ENCODE data around the gene WBP1.

WBP1 gene

DNA sequence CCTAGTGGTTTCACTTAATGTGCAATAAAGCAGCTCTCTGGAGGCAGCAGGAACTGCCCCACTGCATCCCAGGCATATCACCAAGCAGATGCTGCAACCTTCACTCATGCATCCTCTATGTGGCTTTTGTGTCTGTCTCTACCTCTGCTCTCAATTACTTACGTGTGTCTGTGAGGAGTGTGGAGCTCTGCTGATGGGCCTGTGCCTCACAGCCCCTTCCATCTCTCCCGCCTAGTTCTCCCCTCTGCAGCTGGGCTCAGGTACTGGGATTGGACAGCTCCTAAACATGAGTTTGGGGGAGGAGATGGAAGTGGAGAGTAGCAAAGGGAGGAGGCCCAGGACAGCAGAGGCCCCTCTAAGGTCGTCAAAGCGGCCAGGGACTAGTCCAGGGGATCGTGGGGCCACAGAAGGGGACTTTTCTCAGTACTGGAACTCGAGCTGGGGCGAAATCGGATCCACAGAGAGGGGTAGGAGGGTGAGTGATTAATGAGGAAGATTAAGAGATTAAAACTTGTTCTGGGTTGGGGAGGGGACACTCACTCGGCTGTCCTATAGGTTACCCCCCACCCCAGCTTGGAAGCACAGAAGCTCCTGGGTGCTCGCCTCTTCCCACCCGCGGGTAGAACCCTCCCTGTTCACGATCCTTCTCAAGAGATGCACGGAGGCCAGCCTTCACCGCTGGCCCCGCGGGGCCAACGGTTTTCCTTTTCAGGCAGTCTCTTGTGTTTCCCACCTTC lies 43.3 kb downstream of the WBP1 start:
- FAIRE-seq (no peak), DNase-seq (ENCODE audit: insufficient read length, low spot score) (no peak)

DNA sequence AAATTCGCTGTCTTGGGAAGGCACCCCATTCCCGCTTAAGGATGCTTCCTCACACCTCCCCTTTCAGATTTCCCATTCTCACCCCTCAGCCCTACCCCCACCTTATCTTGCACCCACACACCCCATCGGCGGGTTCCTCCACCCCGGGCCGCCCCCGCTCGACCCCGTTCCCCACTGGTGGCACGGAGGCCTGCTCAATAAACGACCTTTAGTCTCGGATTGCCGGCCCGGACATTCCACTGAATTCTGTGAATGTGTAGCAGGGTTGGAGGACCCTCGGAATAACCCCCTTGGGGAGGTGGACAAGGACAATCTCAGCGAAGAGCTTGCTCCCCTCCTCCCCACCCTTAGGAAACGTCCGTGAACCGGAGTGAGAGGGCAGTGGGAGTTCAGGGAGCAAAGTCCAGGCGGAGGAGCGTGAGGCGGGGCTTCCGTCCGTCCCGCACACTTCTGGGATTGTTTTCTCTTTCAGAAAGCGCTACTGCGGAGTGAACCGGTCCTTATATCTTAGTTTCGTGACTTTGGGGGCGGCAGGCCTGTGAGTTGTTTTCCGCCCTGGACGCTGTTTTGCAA lies 44.0 kb downstream of the WBP1 start:
- no peak for FAIRE-seq
- DNase-seq (ENCODE audit: insufficient read length, low spot score) = no peak

DNA sequence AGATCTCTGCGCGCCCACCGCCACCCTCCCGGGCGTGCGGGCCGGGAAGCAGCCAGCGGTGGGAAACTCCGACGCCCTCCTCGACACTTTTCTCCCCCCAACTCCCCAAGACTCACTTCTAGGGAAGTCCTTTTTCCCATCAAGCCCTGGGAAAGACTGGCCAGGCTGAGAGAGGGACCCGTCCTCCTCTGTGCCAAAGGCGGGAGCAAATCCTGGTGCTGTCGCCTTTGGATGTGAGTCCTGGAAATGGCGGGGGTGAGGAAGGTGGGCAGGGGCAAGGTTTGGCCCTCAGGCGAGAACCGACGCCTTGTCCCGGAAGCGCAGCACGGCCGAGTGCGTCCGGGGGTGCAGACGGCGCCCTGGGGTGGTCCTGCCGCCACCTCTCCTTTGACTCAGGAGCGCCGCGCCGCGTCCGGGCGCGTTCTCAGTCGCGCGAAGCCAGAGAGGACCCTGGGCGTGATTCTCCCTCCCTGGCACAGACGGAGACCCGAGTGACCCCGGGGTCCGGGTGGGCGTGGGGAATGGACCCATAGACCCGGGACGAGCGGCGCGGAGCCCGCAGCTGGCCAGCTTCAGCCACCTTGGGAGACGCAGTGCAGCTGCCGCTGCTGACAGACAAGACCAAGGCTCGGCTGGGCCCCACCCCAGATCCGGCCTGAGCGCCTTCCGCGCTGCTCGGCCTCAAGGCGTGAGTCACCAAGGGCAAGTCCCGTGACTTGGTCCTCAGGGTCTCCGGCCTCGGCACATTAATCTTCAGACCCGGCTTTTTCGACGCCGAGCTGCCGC lies 44.7 kb downstream of the WBP1 start:
- FAIRE-seq (peak; percentile 36), DNase-seq (ENCODE audit: insufficient read length, low spot score) (peak; percentile 93)

DNA sequence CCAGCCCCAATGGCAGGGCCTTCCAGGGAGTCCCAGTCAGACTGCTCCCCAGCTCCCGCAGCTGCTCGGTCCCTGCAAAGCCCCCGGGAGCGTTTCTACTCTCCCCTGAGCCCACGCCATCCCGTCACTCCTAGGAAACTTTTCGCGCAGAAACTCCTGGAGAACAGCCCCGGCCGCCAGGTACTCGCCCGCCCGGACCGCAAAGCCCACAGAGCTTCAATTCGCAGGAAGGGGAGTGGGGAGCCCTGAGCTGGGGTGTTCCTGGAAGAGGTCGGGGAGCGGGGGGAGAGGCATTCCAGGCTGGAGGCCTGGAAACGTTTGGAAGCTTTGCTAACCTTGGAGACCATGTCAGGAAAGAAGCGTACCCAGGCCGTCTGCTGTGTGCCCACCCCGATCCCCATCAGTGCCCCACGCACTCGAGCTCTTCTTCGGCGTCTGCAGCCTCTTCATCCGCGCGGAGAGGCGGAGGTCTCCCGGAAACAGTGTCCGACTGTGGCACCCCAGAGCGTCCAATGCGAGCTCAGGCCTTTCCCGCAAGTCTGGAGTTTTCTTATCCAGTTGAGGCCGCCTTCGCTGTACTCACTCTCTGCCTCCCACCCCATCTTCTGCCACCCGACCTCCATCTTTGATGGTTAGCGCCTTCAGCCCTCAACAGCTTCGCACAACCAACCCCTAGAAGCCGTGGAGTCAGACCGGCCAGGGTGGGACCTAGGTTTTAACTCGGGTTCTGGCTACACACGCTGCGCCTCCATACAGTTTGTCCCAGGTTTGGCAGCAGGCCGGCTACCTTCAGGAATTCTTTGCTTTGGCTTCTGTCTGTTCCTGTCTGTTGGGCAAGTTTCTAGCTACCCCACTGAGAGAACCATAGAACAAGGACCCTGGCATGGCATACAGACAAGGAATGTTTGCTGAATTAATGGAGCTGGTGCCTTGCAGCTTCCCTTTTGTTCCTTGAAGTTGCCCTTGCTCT lies 45.6 kb downstream of the WBP1 start:
- no peak for DNase-seq (ENCODE audit: insufficient read length, low spot score)

DNA sequence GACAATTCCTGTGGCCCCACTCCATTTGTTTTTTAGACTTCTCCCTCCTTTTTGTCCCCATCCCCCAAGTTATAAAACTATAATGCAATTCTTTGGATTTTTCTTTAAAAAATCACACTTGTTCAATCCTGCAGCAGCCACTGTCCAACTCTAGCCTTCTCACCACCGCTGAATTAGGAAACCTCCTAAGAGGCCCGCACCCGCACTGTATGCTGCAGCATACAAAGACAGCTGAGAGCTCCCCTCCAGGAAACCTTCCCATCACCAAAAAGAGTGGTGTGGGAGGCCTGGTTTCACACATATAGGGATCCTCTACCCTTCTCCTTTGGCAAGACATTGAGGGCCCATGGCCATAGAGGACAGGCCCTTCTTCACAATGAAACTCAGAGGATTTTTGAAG lies 46.4 kb downstream of the WBP1 start:
- DNase-seq (ENCODE audit: insufficient read length, low spot score) (no peak), FAIRE-seq (no peak)

More for the DNA sequence above, 45.6 kb downstream of the WBP1 start:
- no peak for FAIRE-seq

DNA sequence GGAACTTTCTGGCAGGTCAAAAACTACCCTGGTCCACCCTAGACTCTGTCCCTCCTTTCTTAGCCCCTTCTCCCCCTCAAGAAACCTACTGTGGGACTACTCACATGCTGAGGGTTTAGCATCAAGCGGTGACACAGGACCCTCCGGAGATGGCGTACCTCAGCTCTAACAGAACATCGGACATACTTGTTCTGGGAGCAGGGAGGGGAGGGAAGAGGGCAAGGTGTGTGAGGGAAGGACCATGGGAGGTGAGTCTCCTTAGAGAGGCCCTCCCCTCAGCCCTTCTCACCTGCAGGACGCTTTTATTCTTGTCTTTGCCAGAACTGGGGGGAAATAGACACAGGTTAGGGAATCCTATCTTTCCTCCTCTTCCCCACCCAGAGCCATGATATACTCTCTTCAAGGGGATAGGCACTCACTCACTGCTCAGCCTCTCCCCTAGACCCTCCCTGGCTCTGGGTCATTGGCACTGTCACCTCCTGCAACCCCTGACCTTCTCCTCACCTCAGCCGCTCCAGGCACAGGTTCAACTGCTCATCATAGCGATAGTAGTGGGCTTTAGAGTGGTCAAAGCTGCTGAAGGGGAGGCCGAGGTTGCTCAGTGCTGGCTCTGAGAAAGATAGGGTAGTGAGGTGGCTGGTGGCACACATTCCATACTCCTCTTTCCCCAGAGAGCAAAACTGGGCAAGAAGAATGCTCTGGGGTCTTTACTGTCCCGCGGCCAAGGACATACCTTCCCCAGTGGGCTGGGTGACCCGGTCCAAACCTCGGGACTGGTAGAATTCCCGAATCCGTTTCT lies 47.4 kb downstream of the WBP1 start:
- no peak for DNase-seq (ENCODE audit: insufficient read length, low spot score)
- no peak for FAIRE-seq

DNA sequence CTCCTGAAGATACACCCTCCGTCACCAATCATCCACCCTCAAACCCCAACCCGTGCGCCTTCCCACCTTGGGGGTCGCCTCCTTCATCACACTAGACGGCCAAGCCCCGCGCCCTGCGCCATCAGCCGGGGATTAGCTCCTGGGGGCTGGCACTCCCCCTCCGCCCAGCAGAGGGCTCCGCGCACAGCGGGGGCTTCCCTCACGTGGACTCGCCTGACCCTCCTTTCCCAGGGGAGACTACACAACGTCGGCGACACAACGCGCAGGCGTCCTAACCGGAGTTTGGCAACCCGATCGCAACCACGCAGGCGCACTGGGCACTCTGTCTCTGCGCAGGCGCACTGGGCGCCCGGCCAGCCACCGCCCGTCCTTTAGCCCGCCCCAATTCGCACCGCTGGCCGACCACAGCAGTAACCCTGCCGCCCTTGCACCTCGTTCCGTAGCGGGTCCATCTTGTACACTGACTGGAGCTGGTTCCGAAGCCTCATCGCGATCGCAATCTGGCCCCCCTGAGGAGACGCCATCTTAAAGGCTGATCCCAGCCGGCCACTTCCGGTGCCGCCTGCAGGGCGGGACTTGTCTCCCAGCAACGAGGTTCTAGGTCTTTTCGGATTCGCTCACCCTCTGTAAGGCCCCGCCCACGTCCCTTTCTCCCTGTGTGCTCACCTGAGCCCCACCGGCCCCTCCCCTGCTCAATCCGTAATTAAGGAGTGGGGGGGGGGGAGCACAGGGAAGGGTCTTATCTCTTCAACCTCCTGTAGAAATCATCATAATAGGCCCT lies 49.1 kb downstream of the WBP1 start, which contains the start of gene PCGF1:
PCGF1 (minus strand) TSS at position 551 of the 781 bp plus-strand sequence; CDS start at position 524, 27 bp downstream.
- peak; percentile 98 for DNase-seq (ENCODE audit: insufficient read length, low spot score)
- peak; percentile 93 for FAIRE-seq

DNA sequence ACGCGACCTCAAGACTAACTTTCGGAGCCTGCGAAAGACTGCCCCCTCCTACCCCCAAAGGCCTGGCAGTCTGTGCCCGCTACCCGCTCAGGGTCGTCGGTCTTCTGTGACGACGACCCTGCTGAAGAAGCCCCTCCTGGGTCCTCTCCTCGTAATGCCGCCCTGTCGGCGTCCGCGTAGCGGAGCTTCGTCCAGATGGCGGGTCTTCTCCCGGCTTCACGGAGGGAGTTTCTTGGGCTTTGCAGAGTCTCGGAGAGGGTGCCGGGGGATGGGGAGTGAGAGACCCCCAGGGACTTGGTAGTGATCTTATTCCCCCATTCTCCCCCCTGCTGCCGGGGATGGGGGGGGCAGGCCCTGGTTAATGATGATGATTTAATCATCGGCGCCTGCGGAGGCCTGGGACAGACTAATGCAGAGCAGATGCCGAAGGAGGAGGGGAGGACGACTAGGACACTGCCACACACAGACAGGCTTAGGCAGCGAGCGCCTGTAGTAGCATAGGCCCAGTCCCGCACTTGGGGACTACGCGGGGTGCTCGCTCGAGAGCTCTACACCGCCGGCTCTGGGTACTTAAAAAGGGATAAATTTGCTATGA lies 49.8 kb downstream of the WBP1 start:
- FAIRE-seq (no peak), DNase-seq (ENCODE audit: insufficient read length, low spot score) (no peak)

DNA sequence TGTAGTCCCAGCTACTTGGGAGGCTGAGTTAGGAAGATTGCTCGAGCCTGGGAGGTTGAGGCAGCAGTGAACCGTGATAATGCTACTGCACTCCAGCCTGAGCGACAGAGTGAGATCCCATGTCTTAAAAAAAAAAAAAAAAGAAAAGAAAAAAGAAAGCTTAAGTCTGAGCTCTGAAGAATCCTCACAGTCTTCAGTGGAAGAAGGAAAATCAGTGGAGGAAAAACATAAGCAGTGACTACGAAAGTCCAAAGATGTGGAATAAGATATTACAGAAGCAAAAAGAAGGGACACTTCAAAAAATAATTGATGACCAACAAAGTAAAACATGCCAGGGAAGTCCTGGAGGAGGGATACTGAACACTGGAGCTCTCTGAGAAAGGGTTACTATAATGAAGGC lies 52.0 kb downstream of the WBP1 start:
- FAIRE-seq (no peak), DNase-seq (ENCODE audit: insufficient read length, low spot score) (no peak)
